OCI-LY7 (cell line): Measurements from ENCODE around the gene CCDC9B. TPM values are rescaled to one million over a fixed set of nuclear protein-coding genes. Genes with fewer than 3 reads are reported as not detected.

ENCODE experiments used
- BruUV-seq: library from RNA; stranded (reverse); fragments of 400-500 nt; replicated peaks from 2 replicates; lab custom pipeline; 2021; lab: Mats Ljungman, UMichigan
- CTCF ChIA-PET: fragments of 300-600 bp; sonication (Branson Sonifier 250); formaldehyde crosslinking; loops from one replicate; lab custom pipeline; 2022; ENCODE audit warnings: antibody characterized with exemption; ENCODE audit not compliant: unreplicated experiment; lab: Charles Lee
- POLR2A ChIA-PET: fragments of 300-600 bp; sonication (Branson Sonifier 250); formaldehyde crosslinking; loops from one replicate; lab custom pipeline; 2022; ENCODE audit warnings: antibody characterized with exemption; lab: Charles Lee
- DNase-seq: peaks from one replicate; pipeline ENCODE4 v3.0.0-alpha.2; 2015; ENCODE audit warnings: low spot score
- H2AFZ ChIP-seq: fragments of 200-600 bp; sonication (generic), shearing (Covaris generic); 2 replicates; pipeline ENCODE4 v1.6.1; 2014; ENCODE audit warnings: mild to moderate bottlenecking, antibody characterized with exemption, low read length, moderate library complexity
- H3K27ac ChIP-seq: fragments of 200-600 bp; sonication (generic); 2 replicates; pipeline ENCODE4 v1.5.1; 2014; ENCODE audit warnings: mixed run types, low read depth, mild to moderate bottlenecking, moderate library complexity, low read length, inconsistent platforms; ENCODE audit not compliant: poor library complexity, severe bottlenecking
- H3K36me3 ChIP-seq: fragments of 200-600 bp; sonication (generic); 2 replicates; pipeline ENCODE4 v1.6.1; 2014; ENCODE audit warnings: mild to moderate bottlenecking, antibody characterized with exemption, low read length, moderate library complexity, mixed read lengths; ENCODE audit not compliant: insufficient read depth
- H3K4me1 ChIP-seq: fragments of 200-600 bp; sonication (generic); 2 replicates; pipeline ENCODE4 v1.5.1; 2014; ENCODE audit warnings: mild to moderate bottlenecking, low read length; ENCODE audit not compliant: insufficient read depth, poor library complexity, severe bottlenecking
- H3K4me2 ChIP-seq: fragments of 200-600 bp; sonication (generic); 2 replicates; pipeline ENCODE4 v1.6.1; 2014; ENCODE audit warnings: mild to moderate bottlenecking, low read length
- H3K4me3 ChIP-seq: fragments of 200-600 bp; sonication (generic); 2 replicates; pipeline ENCODE4 v1.5.1; 2014; ENCODE audit warnings: mild to moderate bottlenecking, low read depth, low read length; ENCODE audit not compliant: poor library complexity, severe bottlenecking
- H3K79me2 ChIP-seq: fragments of 200-600 bp; sonication (generic); 2 replicates; pipeline ENCODE4 v1.6.1; 2016; ENCODE audit warnings: low read depth, mild to moderate bottlenecking, low read length, moderate library complexity, mixed read lengths; ENCODE audit not compliant: insufficient read depth
- H3K9me2 ChIP-seq: fragments of 200-600 bp; sonication (generic); 2 replicates; pipeline ENCODE4 v1.6.1; 2016; ENCODE audit warnings: mild to moderate bottlenecking, low read length, mixed read lengths; ENCODE audit not compliant: insufficient read depth
- H3K9me3 ChIP-seq: fragments of 200-600 bp; sonication (generic); 2 replicates; pipeline ENCODE4 v1.6.1; 2014; ENCODE audit warnings: mild to moderate bottlenecking, mixed run types, low read length, mixed read lengths
- H4K20me1 ChIP-seq: fragments of 200-600 bp; sonication (generic); 2 replicates; pipeline ENCODE4 v1.6.1; 2014; ENCODE audit warnings: mild to moderate bottlenecking, antibody characterized with exemption, low read length, moderate library complexity, mixed read lengths; ENCODE audit not compliant: insufficient read depth
- EZH2phosphoT487 ChIP-seq: fragments of 200-600 bp; sonication (generic); IDR thresholded peaks from 2 replicates; pipeline ENCODE4 v1.6.1; 2018; ENCODE audit warnings: low read depth, borderline replicate concordance, mild to moderate bottlenecking, mixed run types, antibody characterized with exemption, low read length, moderate library complexity, mixed read lengths
- intact Hi-C: fragments of 100-400 bp; cut with micrococcal nuclease; formaldehyde crosslinking; loops from one replicate; pipeline ENCODE4 v1.10.0; 2022; ENCODE audit not compliant: unreplicated experiment
- total RNA-seq, 2 experiments: library from RNA; depleted of rRNA in 1 of 2; stranded (reverse); fragments of >200 nt in 1 of 2; shearing (Covaris generic) in 1 of 2; gene quantifications; 2 replicates each; pipeline ENCODE4 v1.2.3, GENCODE V29; 2014 to 2022
- TF ChIP-seq, protein P1 (sequence below): fragments of 200-600 bp; sonication (generic); conservative IDR thresholded peaks from 2 replicates; pipeline ENCODE4 v1.5.1; 2014; ENCODE audit warnings: mild to moderate bottlenecking, antibody characterized with exemption, low read length, moderate library complexity, mixed read lengths

CCDC9B gene
- total RNA-seq, 2 experiments from 2014 or later, result 1.4 TPM; not detected in 1

DNA sequence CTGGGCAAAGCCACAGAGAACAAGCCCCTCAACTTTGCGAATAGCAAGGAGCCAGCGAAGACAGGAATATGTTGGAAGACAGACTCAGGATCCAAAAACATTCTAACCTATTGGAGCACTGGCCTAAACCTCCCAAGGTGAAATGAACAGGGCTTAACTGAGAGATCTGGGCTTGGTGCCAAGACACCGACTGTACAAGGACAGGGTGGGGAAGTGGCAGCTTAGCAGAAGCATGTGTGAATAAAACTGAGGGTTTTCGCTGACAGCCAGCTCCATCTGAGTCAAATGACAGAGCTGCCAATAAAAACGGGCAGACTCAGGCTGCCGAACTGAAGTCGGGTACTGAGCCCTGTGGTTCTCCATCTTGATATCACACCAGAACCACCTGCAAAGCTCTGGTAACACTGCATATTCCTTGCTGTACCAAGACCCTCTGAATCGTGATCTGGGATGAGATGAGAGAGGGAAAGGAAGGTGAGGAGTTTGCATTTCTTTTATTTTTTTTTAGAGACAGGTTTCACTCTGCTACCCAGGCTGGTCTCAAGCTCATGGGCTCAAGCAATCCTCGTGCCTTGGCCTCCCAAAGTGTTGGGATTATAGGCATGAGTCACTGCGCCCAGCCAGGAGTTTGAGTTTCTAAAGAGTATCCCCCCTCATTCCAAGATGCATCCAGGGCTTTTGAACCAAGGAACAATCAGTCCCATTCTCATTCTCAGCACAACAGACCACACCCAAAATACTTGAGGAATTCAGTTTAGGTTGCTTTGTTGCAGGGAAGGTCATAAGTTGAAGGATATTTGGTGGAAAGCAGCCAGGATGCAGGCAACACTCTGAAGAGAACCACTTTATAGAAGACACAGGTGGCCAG is 27.0 kb downstream of the CCDC9B start:
- no peak for DNase-seq
- H3K27ac ChIP-seq, result no peak overlapping the region
- no TSS peak for BruUV-seq
- ChIA-PET POLR2A (no interaction called here), CTCF (no interaction called here)
- no peaks in the 10 kb centered on the region for H4K20me1 ChIP-seq
- H3K9me2 ChIP-seq, result no peaks in the 10 kb centered on the region
- H2AFZ ChIP-seq, result no peak overlapping the region
- no peaks in the 10 kb centered on the region for H3K9me3 ChIP-seq
- H3K4me1 ChIP-seq, result no peaks in the 10 kb centered on the region
- intact Hi-C loops, result no loop called here
- H3K4me3 ChIP-seq, result no peak overlapping the region
- H3K36me3 ChIP-seq, result no peaks in the 10 kb centered on the region
- no peak overlapping the region for H3K4me2 ChIP-seq
- no peak for TF ChIP-seq EZH2phosphoT487
- TF ChIP-seq, protein P1, sequence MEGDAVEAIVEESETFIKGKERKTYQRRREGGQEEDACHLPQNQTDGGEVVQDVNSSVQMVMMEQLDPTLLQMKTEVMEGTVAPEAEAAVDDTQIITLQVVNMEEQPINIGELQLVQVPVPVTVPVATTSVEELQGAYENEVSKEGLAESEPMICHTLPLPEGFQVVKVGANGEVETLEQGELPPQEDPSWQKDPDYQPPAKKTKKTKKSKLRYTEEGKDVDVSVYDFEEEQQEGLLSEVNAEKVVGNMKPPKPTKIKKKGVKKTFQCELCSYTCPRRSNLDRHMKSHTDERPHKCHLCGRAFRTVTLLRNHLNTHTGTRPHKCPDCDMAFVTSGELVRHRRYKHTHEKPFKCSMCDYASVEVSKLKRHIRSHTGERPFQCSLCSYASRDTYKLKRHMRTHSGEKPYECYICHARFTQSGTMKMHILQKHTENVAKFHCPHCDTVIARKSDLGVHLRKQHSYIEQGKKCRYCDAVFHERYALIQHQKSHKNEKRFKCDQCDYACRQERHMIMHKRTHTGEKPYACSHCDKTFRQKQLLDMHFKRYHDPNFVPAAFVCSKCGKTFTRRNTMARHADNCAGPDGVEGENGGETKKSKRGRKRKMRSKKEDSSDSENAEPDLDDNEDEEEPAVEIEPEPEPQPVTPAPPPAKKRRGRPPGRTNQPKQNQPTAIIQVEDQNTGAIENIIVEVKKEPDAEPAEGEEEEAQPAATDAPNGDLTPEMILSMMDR, result no peak
- no peaks in the 10 kb centered on the region for H3K79me2 ChIP-seq

- no peak for DNase-seq
- Histone ChIP-seq H3K9me2 (no peaks in the 10 kb centered on the region), H2AFZ (no peak overlapping the region), H3K79me2 (no peaks in the 10 kb centered on the region), H3K4me2 (no peak overlapping the region), H3K4me1 (no peaks in the 10 kb centered on the region), H3K36me3 (no peaks in the 10 kb centered on the region), H3K9me3 (no peaks in the 10 kb centered on the region), H3K27ac (no peak overlapping the region), H4K20me1 (no peaks in the 10 kb centered on the region), H3K4me3 (no peak overlapping the region)
- ChIA-PET POLR2A (interaction anchor here (0.6 to 1.1 kb wide), 2 partner anchors 70 to 178 kb away, joined by 3 to 4 read pairs; partner anchors contain the start of gene KNSTRN), CTCF (no interaction called here)
- intact Hi-C loops, result no loop called here
- no TSS peak for BruUV-seq
- no peak for TF ChIP-seq EZH2phosphoT487
- TF ChIP-seq, protein P1, result no peak
These were observed 28.2 kb downstream of the CCDC9B start for GRCh38 chr15:40312370-40313158.
